Stimulated activated CD4-positive, alpha-beta T cell treated with anti-CD3 and anti-CD28 coated beads, Interleukin-4, amount 100 ng/mL, for 24 hours (primary cell): ENCODE data around the gene TNPO2.
A peak's percentile ranks its signal among the peaks of the same experiment; 100 is the strongest.
"Not testable (repeated sequence)": the region's sequence is repeated elsewhere in the genome, so short reads cannot be mapped to it uniquely, and the experiment has no call there.

Source experiments
- DNase-seq: peaks from one replicate; pipeline ENCODE4 v3.0.0-alpha.2; 2020

TNPO2 gene

DNA sequence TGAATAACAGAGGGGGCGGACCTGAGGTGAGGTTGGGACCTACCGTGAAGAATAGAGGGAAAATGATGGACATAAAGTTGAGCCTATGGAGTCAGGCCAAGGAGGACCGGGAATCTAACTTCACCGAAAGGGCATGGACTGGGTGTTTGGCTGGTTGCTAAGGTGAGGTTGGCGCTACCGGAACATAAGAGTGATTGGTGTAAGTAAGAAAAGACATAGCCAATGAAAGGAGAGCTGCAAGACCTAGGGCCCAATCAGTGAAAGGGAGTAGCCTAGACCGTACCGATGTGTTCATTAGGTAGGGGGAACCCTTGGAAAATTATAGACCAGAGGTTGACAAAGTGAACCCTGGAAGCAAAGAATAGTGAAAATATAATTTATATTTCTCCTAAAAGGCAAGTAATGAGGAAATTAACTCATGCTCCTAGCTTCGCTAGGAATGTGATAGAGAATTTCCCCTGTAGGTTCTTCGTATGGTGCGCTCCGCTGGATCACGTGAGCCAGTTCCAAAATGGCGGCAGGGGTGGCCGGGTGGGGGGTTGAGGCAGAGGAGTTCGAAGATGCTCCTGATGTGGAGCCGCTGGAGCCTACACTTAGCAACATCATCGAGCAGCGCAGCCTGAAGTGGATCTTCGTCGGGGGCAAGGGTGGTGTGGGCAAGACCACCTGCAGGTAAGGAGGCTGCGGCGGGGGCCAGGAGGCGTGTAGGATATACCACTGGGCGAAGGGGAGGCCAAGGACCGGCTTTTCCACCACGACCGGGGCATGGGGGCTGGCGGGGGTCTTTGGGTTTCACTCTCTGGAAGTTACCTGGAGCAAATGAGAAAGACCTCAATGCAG lies 13.5 kb upstream of the TNPO2 start, which contains the start of gene GET3:
TSS of gene GET3 (plus strand) at position 503 of the 840 bp plus-strand sequence. CDS start at position 512, 9 bp downstream.
- DNase-seq, result peak; percentile 84

DNA sequence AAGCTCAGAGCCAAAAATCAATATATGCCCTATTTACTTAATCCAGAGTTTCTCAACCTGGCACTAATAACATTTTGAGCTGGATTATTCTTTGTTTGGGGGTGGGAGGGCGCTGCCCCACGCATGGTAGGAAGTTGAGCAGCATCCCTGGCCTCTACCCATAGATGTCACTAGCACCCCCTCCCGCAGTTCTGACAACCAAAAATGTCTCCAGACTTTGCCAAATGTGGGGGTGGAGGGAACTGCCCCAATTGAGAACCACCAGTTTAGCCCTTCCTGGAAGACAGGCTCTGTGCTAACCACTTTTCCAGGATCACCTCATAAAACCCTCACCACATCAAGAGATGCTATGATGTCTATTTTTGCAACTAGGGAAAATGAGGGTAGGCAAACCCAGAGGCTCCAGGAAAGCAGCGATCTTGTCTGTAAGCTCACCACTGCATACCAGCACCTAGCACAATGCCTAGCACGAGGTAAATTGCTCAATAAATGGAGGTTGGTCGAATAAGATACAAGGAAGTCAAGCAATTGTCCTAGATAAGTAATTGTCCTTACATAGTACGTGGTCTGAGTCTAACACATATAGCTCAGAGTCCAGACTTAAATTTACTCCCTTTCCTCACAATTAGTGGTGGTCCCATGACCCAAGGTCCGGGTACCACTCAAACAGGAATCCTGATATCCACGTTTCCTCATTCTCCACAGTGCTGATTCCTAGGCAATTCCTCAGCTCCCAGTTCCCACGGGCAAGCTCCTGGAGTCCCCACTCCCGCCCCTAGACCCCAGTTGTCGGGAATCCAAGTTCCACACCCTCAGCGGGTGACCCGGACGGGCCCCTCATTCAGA lies 9.9 kb upstream of the TNPO2 start:
- peak; percentile 51 for DNase-seq

DNA sequence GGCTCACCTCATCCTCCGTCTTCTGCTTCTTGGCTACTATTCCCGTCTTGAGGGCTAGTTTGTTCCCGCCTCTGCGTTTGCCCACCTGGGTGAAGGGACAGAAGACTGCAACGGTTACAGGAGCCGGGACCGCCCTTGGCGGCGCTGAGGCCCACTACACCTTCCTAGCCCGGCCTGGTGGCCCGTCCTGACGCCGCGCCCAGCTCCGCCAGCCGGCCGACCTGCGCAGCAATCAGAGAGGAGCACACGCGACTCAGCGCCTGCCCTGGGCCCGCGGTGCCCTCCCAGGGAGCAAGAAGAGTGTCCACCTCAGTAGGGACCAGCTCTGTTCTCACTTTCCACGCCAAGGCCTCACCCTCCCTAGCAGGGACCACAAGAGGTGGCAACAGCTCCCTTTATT lies 7.6 kb upstream of the TNPO2 start:
- no peak for DNase-seq

DNA sequence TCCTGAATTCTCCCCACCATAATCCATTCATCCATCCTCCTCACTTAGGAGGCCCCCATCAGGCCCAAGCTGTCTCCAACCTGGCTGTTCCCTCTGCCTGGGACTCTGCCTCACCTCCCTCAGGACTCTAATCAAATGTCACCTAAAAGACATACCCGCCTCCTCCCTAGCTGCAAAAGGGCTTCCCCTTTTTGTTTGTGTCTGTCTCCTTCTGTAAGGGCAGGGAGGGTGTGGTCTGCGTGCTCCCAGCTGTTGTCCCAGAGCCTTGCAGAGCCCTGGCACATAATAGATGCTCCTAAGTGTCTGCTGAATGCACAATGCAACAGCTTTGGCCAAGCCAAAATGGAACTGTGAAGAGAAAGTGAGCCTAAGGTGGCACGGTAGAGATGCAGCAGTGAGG lies 6.3 kb upstream of the TNPO2 start:
- DNase-seq, result no peak

DNA sequence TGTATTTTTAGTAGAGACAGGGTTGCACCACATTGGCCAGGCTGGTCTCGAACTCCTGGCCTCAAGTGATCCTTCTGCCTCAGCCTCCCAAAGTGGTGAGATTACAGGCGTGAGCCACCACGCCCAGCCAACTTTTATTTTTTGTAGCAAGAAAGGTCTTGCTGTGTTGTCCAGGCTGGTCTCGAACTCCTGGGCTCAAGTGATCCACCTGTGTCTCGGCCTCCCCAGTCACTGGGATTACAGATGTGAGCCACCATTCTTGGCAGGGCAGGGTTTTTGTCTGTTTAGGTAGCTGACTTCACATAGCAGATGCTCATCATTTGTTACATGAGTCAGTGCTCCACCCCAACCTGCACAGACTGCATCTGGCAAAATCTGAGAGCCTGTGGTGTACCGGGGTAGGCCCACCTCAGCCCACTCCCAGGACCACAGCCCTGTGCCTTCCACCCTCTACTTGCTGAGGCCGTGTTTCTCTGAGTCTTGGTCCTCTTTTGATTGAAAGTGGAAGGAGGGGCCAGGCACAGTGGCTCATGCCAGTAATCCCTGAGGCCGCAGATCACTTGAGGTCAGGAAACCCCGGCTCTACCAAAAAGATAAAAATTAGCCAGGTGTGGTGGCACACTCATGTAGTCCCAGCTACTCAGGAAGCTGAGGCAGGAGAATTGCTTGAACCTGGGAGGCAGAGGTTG lies 4.2 kb upstream of the TNPO2 start:
- no peak for DNase-seq

GRCh38 chr19:12726988-12727316 lies 3.2 kb upstream of the TNPO2 start:
- no peak for DNase-seq

- not testable (repeated sequence) for DNase-seq
Observed at GRCh38 chr19:12725612-12726011, 1.9 kb upstream of the TNPO2 start.

- DNase-seq, result peak; percentile 12
Observed at GRCh38 chr19:12723381-12723640, 421 bp downstream of the TNPO2 start.

GRCh38 chr19:12722566-12723380 lies 959 bp downstream of the TNPO2 start:
- peak; percentile 96 for DNase-seq

GRCh38 chr19:12721656-12722565 lies 1.8 kb downstream of the TNPO2 start:
- peak; percentile 47 for DNase-seq

DNA sequence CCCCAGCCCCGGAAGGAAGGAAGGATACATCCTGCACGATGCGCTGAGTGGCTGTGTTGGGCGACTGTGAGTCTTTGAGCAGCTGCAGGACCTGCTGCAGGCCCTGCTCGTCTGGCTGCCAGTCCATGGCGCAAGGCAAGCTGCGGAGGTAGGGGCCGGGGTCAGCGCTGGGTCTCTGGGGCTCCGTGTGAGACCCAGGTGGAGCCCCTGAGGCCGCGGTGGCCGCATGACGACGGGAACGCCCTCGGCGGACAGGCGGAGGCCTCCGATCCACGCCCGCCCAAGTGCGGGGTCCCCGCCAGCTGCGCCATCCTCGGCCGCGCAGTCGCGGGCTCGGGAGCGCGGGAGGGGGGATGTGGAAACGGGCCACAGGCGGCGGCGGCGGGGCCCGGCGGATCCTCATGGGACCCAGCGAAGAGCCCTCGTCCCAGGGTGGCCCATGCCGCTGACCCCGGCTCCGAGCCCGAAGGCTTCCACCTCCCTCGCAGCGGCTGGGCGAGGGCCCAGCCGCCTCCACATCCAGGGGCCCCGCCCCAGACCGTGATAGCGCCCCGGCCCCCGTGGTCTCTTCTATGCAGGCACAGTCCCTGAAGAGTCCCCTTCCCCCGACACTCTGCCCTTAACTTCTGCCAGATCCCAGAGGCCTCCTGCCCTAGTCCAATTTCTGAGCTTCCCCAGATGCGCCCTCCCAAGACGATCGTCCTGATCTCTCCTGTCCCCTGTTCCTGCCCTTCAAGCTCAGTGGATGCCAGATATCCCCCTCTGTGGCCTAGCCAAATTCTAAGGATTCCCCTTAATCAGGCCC lies 2.7 kb downstream of the TNPO2 start:
- DNase-seq, result peak; percentile 16

DNA sequence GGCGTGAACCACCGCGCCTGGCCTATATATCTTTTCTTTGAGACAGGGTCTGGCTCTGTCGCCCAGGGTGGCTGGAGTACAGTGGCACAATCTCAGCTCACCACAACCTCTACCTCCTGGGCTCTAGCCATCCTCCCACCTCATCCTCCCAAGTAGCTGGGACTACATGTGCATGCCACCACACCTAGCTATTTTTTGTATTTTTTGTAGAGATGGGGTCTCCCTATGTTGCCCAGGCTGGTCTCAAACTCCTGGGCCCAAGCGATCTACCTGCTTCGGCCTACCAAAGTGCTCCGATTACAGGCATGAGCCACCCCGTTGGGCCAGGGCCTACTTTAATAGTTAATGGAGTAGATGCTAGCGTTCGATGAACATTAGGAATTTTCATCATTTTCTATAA lies 3.4 kb downstream of the TNPO2 start:
- DNase-seq, result no peak

DNA sequence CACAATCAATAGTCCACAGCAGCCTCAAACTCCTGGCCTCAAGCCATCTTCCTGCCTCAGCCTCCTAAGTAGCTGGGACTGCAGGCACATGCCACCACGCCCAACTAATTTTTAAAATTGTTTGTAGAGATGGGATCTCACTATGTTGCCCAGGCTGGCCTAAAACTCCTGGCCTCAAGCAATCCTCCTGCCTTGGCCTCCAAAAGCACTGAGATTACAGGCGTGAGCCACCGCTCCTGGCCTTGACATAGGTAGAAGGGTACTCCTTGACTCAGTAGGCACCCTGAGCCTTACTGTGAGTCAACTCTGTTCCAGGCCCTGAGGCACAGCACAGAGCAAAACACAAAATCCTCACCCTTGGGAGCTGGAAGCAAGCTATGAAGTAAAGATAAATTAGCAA lies 7.8 kb downstream of the TNPO2 start:
- no peak for DNase-seq

GRCh38 chr19:12715102-12715501 lies 8.6 kb downstream of the TNPO2 start:
- DNase-seq, result no peak

DNA sequence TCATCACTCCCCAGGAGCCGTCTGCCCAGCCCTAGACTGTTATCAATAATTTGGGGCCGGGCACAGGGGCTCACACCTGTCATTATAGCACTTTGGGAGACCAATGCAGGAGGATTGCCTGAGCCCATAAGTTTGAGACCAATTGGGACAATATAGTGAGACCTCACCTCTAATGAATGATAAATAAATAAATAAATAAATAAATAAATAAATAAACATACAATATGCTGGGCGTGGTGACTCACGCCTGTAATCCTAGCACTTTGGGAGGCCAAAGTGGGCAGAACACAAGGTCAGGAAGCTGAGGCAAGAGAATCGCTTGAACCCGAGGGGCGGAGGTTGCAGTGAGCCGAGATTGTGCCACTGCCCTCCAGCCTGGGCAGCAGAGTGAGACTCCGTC lies 10.4 kb downstream of the TNPO2 start:
- DNase-seq, result not testable (repeated sequence)

DNA sequence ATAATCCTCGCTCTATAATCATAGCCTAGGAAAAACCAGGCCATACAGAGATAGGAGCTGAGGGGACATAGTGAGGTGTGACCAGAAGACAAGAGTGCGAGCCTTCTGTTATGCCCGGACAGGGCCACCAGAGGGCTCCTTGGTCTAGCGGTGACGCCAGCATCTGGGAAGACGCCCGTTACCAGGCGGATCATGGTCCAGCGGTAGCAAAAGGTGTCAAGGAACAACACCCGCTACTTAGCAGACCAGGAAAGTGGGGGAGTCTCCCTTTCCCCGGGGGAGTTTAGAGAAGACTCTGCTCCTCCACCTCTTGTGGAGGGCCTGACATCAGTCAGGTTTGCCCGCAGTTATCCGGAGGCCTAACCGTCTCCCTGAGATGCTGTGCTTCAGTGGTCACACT lies 11.7 kb downstream of the TNPO2 start:
- not testable (repeated sequence) for DNase-seq

- no peak for DNase-seq
Observed at GRCh38 chr19:12711187-12711586, 12.5 kb downstream of the TNPO2 start.

GRCh38 chr19:12708641-12709040 lies 15.1 kb downstream of the TNPO2 start:
- DNase-seq, result no peak

GRCh38 chr19:12706332-12706718 lies 17.4 kb downstream of the TNPO2 start:
- DNase-seq, result no peak

DNA sequence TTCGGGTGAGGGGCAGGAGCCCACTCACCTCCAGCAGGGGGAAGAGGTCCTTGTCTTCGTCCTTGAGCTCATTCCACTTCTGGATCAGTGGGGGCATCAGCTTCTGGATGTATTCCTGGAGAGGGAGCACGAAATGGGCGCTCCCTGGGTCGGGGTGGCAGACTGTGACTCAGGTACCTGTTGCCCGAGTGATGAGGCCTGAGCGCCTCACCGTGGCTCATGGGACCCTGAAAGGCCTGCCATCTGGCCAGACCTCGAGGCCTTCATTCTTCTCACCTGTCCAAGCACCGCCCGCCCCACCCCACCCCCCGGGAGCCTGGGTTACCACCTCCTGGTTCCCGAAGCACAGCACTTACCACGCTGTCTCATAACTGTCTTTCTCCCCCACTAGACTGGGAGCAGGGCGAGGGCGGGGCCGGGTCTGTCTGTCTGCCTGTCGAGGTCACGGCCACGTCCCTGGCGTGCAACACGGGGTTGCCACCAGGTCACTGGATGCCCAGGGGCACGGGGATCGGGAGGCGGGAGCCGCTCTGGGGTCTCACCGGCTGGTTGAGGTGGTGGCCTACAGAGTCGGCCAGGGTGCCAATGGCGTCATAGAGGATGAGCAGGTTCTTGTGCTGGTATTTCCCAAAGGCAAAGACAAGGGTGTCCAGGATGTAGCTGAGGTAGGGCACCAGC lies 17.9 kb downstream of the TNPO2 start:
- DNase-seq, result no peak
